HG02571 (cell line): Measurements from ENCODE around the gene SUSD4.

Source experiments
- ATAC-seq: cut with Tn5 transposase; IDR thresholded peaks from one replicate; pipeline ENCODE4 v1.9.1; 2021; ENCODE audit warnings: mild to moderate bottlenecking, moderate library complexity; ENCODE audit not compliant: unreplicated experiment

The SUSD4 gene

GRCh38 chr1:223363057-223363855, 720 bp downstream of the SUSD4 start:
- ATAC-seq, result no peak

GRCh38 chr1:223358826-223359225, 5.2 kb downstream of the SUSD4 start:
- ATAC-seq, result no peak

GRCh38 chr1:223355699-223356098, 8.3 kb downstream of the SUSD4 start:
- ATAC-seq, result no peak

- no peak for ATAC-seq
Observed at GRCh38 chr1:223353939-223354338, 10.0 kb downstream of the SUSD4 start.

GRCh38 chr1:223352944-223353343, 11.0 kb downstream of the SUSD4 start:
- no peak for ATAC-seq

GRCh38 chr1:223350361-223350908, 13.5 kb downstream of the SUSD4 start:
- no peak for ATAC-seq

GRCh38 chr1:223349241-223349640, 14.7 kb downstream of the SUSD4 start:
- ATAC-seq, result no peak

- ATAC-seq, result no peak
Observed at GRCh38 chr1:223348439-223348838, 15.5 kb downstream of the SUSD4 start.

- no peak for ATAC-seq
Observed at GRCh38 chr1:223347583-223347982, 16.4 kb downstream of the SUSD4 start.

GRCh38 chr1:223346311-223346710, 17.7 kb downstream of the SUSD4 start:
- ATAC-seq, result no peak

GRCh38 chr1:223345720-223346119, 18.3 kb downstream of the SUSD4 start:
- no peak for ATAC-seq

GRCh38 chr1:223344491-223344890, 19.5 kb downstream of the SUSD4 start:
- no peak for ATAC-seq

- no peak for ATAC-seq
Observed at GRCh38 chr1:223343692-223344091, 20.3 kb downstream of the SUSD4 start.

- ATAC-seq, result no peak
Observed at GRCh38 chr1:223341121-223341520, 22.9 kb downstream of the SUSD4 start.

GRCh38 chr1:223340637-223341036, 23.3 kb downstream of the SUSD4 start:
- ATAC-seq, result no peak

GRCh38 chr1:223339861-223340260, 24.1 kb downstream of the SUSD4 start:
- no peak for ATAC-seq

- ATAC-seq, result no peak
Observed at GRCh38 chr1:223338811-223339746, 24.9 kb downstream of the SUSD4 start.

GRCh38 chr1:223337174-223337869, 26.7 kb downstream of the SUSD4 start:
- no peak for ATAC-seq

- no peak for ATAC-seq
Observed at GRCh38 chr1:223334156-223334555, 29.8 kb downstream of the SUSD4 start.

- ATAC-seq, result no peak
Observed at GRCh38 chr1:223332997-223333396, 31.0 kb downstream of the SUSD4 start.

GRCh38 chr1:223331929-223332328, 32.0 kb downstream of the SUSD4 start:
- ATAC-seq, result no peak
